Peyer's patch (tissue), 4 donors: ENCODE results near the gene RAC3. TPM values are rescaled to one million over a fixed set of nuclear protein-coding genes. Genes with fewer than 3 reads are reported as not detected.

ENCODE experiments used
- DNase-seq, 3 donors: peaks; one replicate each; pipeline ENCODE4 v3.0.0-alpha.2; 2017 to 2019
- H3K27ac ChIP-seq, 4 donors: fragments of 200-600 bp; sonication (generic); one replicate each; pipeline ENCODE4 v1.5.1; 2016 to 2019
- H3K27me3 ChIP-seq, 2 donors: fragments of 200-600 bp; sonication (generic); one replicate each; pipeline ENCODE4 v1.5.1; 2019
- H3K36me3 ChIP-seq, 3 donors: fragments of 200-600 bp; sonication (generic); one replicate each; pipeline ENCODE4 v1.5.1; 2016 to 2019
- H3K4me1 ChIP-seq, 4 donors: fragments of 200-600 bp; sonication (generic); one replicate each; pipeline ENCODE4 v1.5.1; 2016 to 2019
- H3K4me3 ChIP-seq, 4 donors: fragments of 200-600 bp; sonication (generic); 1 replicate in 3 of 4; 2 replicates in 1 of 4; pipeline ENCODE4 v1.5.1; 2016 to 2019; ENCODE audit warnings: mild to moderate bottlenecking in 1 of 4
- H3K9me3 ChIP-seq, 4 donors: fragments of 200-600 bp; sonication (generic); one replicate each; pipeline ENCODE4 v1.5.1; 2016 to 2019; ENCODE audit warnings: mild to moderate bottlenecking in 1 of 4
- POLR2A ChIP-seq, 2 donors: fragments of 450-650 bp; IDR thresholded peaks; one replicate each; pipeline ENCODE4 v1.5.1; 2017; ENCODE audit warnings: antibody characterized with exemption in 2 of 2, mild to moderate bottlenecking in 2 of 2, moderate library complexity in 2 of 2
- total RNA-seq, 4 donors: library from RNA; depleted of rRNA; stranded (reverse); fragments of >200 nt; gene quantifications; one replicate each; pipeline ENCODE4 v1.1.0, GENCODE V29; 2016
- TF ChIP-seq, protein P1 (sequence below), 6 experiments: fragments of 450-650 bp in 4 of 6; fragments of 200-600 bp in 2 of 6; sonication (generic) in 1 of 6; IDR thresholded peaks; one replicate each; pipeline ENCODE4 v1.5.1; 2017 to 2019; ENCODE audit warnings: antibody characterized with exemption in 6 of 6, mild to moderate bottlenecking in 3 of 6, moderate library complexity in 1 of 6

RAC3 gene
- 10 to 100 TPM in 2 of 4 donors, 1 to 10 TPM in 2; 4.6 to 20.6 (median 9.8) TPM for total RNA-seq

DNA sequence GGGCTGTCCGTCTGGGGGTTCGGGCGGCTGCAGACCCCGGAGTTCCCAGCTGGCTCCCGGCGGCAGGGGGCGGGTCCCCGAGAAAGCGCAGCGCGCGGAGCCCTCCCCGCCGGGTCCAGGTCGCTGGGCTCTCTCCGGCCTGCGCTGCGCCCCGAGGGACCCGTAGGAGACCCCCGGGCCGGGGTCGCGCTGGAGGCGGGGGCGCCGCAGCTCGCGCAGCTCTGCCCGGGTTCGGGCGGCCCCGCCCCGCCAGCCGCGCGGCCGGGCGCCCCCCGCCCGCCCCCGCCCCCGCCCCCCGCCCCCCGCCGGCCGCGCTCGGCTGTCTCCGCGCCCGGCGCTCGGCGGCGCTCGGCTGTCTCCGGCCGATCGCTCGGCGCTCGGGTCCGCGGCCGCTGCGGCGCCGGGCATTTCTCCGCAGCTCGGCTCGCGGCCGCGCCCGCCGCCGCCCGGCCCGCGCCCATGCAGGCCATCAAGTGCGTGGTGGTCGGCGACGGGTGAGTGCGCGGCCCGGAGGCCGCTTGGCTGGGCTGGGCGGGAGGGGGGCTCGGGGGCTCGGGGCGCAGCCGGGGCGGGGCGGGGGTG, at the start of gene RAC3:
Gene RAC3, plus strand, starts transcription at position 376 of the 582 bp plus-strand sequence. Its CDS starts 84 bp downstream, at position 460.
- TF ChIP-seq, protein P1, sequence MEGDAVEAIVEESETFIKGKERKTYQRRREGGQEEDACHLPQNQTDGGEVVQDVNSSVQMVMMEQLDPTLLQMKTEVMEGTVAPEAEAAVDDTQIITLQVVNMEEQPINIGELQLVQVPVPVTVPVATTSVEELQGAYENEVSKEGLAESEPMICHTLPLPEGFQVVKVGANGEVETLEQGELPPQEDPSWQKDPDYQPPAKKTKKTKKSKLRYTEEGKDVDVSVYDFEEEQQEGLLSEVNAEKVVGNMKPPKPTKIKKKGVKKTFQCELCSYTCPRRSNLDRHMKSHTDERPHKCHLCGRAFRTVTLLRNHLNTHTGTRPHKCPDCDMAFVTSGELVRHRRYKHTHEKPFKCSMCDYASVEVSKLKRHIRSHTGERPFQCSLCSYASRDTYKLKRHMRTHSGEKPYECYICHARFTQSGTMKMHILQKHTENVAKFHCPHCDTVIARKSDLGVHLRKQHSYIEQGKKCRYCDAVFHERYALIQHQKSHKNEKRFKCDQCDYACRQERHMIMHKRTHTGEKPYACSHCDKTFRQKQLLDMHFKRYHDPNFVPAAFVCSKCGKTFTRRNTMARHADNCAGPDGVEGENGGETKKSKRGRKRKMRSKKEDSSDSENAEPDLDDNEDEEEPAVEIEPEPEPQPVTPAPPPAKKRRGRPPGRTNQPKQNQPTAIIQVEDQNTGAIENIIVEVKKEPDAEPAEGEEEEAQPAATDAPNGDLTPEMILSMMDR (IDR thresholded peaks at IDR 0.05), result no peak
- TF ChIP-seq POLR2A (IDR thresholded peaks at IDR 0.05), result no peak

DNA sequence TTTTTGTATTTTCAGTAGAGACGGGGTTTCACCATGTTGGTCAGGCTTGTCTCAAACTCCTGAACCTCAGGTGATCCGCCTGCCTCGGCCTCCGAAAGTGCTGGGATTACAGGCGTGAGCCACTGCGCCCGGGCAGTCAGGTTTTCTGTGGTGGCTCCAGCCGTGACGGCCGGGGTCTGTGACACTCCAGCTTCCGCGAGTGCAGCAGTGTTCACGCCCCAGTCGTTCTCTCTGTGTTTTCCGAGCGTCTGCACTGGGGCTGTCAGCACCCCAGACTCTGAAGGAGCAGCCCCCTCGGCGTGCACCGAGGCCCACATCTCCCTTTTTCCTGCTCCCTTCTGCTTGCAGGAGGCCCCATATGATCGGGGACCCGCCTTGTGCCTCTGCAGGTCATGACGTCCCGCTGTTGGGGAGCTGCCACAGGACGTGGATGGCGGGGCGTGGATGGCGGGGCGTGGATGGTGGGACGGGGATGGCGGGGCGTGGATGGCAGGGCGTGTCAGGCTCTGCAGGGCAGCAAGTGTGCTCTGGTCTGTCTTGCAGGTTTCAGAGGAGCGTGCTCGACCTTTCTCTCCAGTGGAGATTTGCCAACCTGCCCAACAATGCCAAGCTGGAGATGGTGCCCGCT, 48.4 kb upstream of the RAC3 start:
- Histone ChIP-seq H3K36me3 (peaks cover 0 to 47% (median 0%) of the 10 kb centered on the region in 3 donors), H3K27me3 (no peaks in the 10 kb centered on the region), H3K4me3 (no peak overlapping the region), H3K27ac (no peak overlapping the region), H3K4me1 (peaks cover 0 to 12% (median 4%) of the 10 kb centered on the region in 4 donors), H3K9me3 (no peaks in the 10 kb centered on the region)
- DNase-seq, result no peak
- TF ChIP-seq, protein P1 (IDR thresholded peaks at IDR 0.05), result no peak

More for the DNA sequence above, at the start of gene RAC3:
- peaks cover 0 to 25% (median 15%) of the 10 kb centered on the region in 4 donors for H3K4me1 ChIP-seq
- H3K9me3 ChIP-seq, result no peaks in the 10 kb centered on the region
- H3K27ac ChIP-seq, result peak within 1 kb of the TSS; percentile 27 to 65 (median 56)
- H3K27me3 ChIP-seq, result no peaks in the 10 kb centered on the region
- DNase-seq, result no peak
- H3K36me3 ChIP-seq, result no peaks in the 10 kb centered on the region
- peak within 1 kb of the TSS; percentile 34 to 74 (median 68) for H3K4me3 ChIP-seq

DNA sequence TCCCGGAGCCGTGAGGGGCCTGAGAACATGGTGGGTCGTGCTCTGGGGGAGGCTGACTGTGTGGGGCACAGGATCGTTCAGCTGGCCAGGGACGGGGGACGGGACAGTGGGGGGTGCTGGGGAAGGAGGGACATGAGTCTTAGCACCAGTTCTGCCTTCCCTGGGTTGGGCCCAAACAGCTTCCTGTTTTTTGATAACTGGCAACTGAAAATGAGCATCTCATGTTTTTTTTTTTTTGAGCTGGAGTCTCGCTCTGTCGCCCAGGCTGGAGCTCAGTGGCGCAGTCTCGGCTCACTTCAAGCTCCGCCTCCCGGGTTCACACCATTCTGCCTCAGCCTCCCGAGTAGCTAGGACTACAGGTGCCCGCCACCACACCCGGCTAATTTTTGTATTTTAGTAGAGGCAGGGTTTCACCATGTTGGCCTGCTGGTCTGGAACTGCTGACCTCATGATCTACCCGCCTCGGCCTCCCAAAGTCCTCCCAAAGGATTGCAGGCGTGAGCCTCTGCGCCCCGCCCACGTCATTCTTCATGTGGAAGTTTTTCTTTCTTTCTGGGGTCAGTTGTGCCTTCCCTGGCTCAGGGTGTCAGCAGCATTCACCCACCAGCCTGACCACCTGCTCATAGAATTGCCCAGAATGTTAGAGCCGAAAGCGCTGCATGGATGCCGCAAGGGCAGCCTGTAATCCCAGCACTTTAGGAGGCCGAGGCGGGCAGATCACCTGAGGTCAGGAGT, 47.7 kb upstream of the RAC3 start:
- Histone ChIP-seq H3K36me3 (peaks cover 0 to 47% (median 0%) of the 10 kb centered on the region in 3 donors), H3K27me3 (no peaks in the 10 kb centered on the region), H3K27ac (no peak overlapping the region), H3K4me1 (peaks cover 0 to 5% (median under 1%) of the 10 kb centered on the region in 4 donors), H3K4me3 (no peak overlapping the region), H3K9me3 (no peaks in the 10 kb centered on the region)
- no peak for DNase-seq
- no peak for TF ChIP-seq POLR2A (IDR thresholded peaks at IDR 0.05)
- TF ChIP-seq, protein P1 (IDR thresholded peaks at IDR 0.05), result no peak

DNA sequence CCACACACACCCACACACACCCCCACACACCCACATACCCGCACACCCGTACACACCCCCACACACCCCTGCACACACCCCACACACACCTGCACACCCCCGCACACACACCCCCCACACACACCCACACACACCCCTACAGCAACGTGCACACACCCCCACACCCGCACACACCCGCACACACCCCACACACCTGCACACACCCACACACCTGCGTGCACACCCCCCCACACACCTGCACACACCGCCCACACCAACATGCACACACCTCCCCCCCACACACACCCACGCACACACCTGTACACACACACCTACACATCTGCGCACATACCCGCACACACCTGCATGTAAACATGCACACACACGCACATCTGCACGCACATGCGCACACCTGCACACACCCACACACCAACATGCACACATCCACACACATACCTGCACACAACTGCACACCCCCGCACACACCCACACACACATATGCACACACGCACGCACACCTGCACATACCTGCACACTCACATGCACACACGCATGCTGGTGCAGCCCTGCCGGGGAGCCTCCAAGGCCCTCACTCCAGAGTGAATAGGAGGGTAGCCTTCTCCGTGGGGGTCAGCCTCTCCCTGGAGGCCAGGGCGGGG, 46.6 kb upstream of the RAC3 start:
- peaks cover 0 to 41% (median 0%) of the 10 kb centered on the region in 3 donors for H3K36me3 ChIP-seq
- no peak overlapping the region for H3K27ac ChIP-seq
- H3K4me1 ChIP-seq, result no peaks in the 10 kb centered on the region
- no peak for DNase-seq
- H3K4me3 ChIP-seq, result no peak overlapping the region
- no peak for TF ChIP-seq POLR2A (IDR thresholded peaks at IDR 0.05)
- TF ChIP-seq, protein P1 (IDR thresholded peaks at IDR 0.05), result no peak
- no peaks in the 10 kb centered on the region for H3K9me3 ChIP-seq
- H3K27me3 ChIP-seq, result no peaks in the 10 kb centered on the region

DNA sequence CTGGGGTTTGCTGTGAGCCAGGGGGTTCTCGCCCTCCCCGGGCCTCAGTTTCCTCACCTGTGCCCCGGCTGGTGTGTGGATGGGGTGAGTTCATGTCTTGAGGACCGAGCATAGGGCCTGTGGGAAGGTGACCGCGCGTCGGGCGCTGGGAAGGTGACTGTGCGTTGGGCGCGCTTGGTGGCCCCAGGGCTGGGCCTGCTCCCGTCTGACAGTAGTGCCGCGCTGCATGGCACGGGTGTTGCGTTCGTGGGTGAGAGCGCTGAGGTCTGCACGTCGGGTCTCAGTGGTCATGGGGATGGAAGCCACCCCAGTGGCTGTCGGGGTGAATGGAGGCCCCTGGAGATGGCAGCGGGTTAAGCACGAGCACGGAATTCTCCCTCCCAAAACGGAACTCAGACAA, 44.9 kb upstream of the RAC3 start:
- Histone ChIP-seq H3K36me3 (peaks cover 0 to 41% (median 0%) of the 10 kb centered on the region in 3 donors), H3K4me3 (no peak overlapping the region), H3K27ac (no peak overlapping the region), H3K9me3 (no peaks in the 10 kb centered on the region), H3K4me1 (peaks cover 0 to 13% (median 0%) of the 10 kb centered on the region in 4 donors), H3K27me3 (no peaks in the 10 kb centered on the region)
- no peak for TF ChIP-seq POLR2A (IDR thresholded peaks at IDR 0.05)
- TF ChIP-seq, protein P1 (IDR thresholded peaks at IDR 0.05), result no peak
- no peak for DNase-seq
